OCI-LY1 (cell line): ENCODE measurements around the gene SRBD1.

Source experiments
- CTCF ChIP-seq: fragments of 200-600 bp; sonication (generic), shearing (Covaris generic); IDR thresholded peaks from 2 replicates; pipeline ENCODE4 v1.5.1; 2017; ENCODE audit warnings: mild to moderate bottlenecking, antibody characterized with exemption, low read length, moderate library complexity, mixed read lengths
- EZH2 ChIP-seq: fragments of 200-600 bp; sonication (generic), shearing (Covaris generic); IDR thresholded peaks from 2 replicates; pipeline ENCODE4 v1.8.0; 2017; ENCODE audit warnings: borderline replicate concordance, mixed run types, mild to moderate bottlenecking, antibody characterized with exemption, low read length, moderate library complexity, mixed read lengths

- TF ChIP-seq CTCF: no peak
- no peak for TF ChIP-seq EZH2
Measured at GRCh38 chr2:45622336-45623075, 11.4 kb upstream of the SRBD1 start.
